ENCODE results near the gene FXYD5. TPM values are rescaled to one million over a fixed set of nuclear protein-coding genes. Genes with fewer than 3 reads are reported as not detected.

The FXYD5 gene
- total RNA-seq, 1 donor from 2014 or later, result 135 TPM

DNA sequence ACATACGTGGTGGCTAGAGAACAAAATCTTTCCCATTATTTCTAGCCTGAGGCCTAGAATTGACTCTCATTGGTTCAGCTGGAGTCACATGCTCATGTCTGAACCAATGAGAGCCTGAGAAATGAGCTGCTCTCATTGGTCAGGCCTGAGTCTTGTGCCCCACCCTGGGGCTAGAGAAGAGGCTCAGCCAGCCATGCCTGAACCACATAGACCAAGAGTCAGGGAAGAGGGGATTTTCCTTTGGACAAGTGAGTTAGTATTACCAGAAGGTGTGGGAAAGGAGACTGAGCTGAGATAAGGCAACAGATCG is 6.9 kb downstream of the FXYD5 start:
- no peak for DNase-seq (ENCODE audit: low read depth)
- TF ChIP-seq, protein P1, sequence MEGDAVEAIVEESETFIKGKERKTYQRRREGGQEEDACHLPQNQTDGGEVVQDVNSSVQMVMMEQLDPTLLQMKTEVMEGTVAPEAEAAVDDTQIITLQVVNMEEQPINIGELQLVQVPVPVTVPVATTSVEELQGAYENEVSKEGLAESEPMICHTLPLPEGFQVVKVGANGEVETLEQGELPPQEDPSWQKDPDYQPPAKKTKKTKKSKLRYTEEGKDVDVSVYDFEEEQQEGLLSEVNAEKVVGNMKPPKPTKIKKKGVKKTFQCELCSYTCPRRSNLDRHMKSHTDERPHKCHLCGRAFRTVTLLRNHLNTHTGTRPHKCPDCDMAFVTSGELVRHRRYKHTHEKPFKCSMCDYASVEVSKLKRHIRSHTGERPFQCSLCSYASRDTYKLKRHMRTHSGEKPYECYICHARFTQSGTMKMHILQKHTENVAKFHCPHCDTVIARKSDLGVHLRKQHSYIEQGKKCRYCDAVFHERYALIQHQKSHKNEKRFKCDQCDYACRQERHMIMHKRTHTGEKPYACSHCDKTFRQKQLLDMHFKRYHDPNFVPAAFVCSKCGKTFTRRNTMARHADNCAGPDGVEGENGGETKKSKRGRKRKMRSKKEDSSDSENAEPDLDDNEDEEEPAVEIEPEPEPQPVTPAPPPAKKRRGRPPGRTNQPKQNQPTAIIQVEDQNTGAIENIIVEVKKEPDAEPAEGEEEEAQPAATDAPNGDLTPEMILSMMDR (IDR thresholded peaks at IDR 0.05; ENCODE audit: insufficient read depth, low read length, poor library complexity, severe bottlenecking), result no peak
- Histone ChIP-seq H3K27me3 (ENCODE audit: control insufficient read depth, insufficient read depth, low read length) (no peaks in the 10 kb centered on the region), H3K4me3 (ENCODE audit: low read depth, low read length) (no peak overlapping the region), H3K36me3 (ENCODE audit: control insufficient read depth, insufficient read depth, low read length) (no peaks in the 10 kb centered on the region)

DNA sequence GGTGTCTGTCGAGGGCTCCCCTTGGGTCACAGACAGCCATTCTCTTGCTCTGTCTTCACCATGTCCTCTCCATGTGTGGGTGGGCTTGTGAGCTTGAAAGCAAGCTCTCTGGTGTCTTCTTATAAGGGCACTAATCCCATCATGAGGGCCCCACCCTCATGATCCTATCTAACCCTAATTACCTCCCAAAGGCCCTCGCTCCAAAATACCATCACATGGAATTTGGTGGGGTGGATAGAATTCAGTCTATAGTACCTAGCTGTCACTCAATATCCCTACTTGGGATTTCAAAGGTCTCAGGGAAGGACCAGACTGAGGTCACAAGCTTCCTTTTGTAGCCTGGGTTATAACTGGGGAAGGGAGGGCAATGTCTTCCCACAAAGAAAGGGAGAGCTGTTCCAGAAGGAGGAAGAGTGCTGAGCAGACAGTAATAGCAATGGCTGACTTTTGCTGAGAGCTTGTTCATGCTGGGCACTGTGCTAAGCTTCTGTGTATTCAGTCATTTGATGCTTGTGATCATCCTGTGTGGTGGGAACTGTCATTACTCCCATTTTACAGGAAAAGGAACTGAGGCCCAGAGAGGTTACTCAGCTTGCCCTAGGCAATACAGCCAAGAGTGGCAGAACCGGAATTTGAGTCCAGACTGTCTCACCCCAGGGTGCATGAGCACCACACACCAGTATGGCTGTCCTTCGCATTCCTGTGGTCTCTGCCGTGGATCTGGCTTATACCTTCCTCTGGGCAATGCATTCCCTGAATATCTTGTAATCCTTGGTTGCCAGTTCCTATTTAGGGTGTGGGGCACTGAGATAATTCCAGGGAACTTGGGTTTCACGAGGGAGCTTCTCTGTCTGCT is 8.2 kb downstream of the FXYD5 start:
- TF ChIP-seq, protein P1 (IDR thresholded peaks at IDR 0.05; ENCODE audit: insufficient read depth, low read length, poor library complexity, severe bottlenecking), result no peak
- H3K27me3 ChIP-seq (ENCODE audit: control insufficient read depth, insufficient read depth, low read length), result no peaks in the 10 kb centered on the region
- no peaks in the 10 kb centered on the region for H3K36me3 ChIP-seq (ENCODE audit: control insufficient read depth, insufficient read depth, low read length)
- DNase-seq (ENCODE audit: low read depth), result no peak
- H3K4me3 ChIP-seq (ENCODE audit: low read depth, low read length), result no peak overlapping the region

DNA sequence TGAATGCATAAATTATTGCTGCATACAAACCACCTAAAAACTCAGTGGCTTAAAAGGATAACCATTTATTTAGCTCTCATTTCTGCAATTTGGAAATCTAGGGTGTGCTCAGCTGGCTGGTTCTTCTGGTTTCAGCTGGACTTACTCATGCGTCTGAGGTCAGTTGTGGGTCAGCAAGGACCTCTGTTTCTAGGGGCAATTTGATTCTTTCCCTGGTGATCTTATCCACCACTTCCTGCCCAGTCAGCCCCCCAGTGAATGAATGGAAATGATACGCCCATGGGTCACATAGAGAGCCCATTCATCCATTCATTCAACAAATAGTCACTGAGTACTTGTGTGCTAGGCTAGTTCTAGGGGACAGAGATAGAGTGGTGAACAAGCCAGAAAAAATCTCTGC is 9.9 kb downstream of the FXYD5 start:
- TF ChIP-seq, protein P1 (IDR thresholded peaks at IDR 0.05; ENCODE audit: insufficient read depth, low read length, poor library complexity, severe bottlenecking), result no peak
- Histone ChIP-seq H3K27me3 (ENCODE audit: control insufficient read depth, insufficient read depth, low read length) (no peaks in the 10 kb centered on the region), H3K36me3 (ENCODE audit: control insufficient read depth, insufficient read depth, low read length) (no peaks in the 10 kb centered on the region), H3K4me3 (ENCODE audit: low read depth, low read length) (no peak overlapping the region)
- no peak for DNase-seq (ENCODE audit: low read depth)

DNA sequence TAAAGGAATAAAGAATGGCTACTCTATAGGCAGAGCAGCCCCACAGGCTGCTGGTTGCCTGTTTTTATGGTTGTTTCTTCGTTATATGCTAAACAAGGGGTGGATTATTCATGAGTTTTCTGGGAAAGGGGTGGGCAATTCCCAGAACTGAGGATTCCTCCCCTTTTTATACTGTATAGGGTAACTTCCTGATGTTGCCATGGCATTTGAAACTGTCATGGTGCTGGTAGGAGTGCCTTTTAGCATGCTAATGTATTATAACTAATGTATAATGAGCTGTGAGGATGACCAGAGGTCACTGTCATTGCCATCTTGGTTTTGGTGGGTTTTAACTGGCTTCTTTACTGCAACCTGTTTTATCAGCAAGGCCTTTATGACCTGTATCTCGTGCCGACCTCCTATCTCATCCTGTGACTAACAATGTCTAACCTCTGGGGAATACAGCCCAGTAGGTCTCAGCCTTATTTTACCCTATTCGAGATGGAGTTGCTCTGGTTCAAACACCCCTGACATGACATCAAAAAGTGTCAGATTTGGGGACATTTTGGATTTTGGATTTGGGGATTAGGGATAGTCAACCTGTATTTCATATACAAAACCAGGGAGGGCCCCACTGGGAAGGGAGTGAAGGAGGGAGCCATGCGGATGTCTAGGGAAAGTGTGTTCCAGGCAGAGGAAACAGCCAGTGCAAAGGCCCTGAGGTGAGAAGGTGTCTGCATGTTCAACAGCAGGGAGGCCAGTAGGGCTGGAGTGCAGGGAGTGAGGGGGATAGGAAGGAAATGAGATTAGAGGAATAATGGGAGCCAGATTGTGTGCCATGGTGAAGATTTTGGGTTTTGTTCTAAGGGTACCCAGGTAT is 10.9 kb downstream of the FXYD5 start:
- TF ChIP-seq, protein P1 (IDR thresholded peaks at IDR 0.05; ENCODE audit: insufficient read depth, low read length, poor library complexity, severe bottlenecking), result no peak
- no peak overlapping the region for H3K4me3 ChIP-seq (ENCODE audit: low read depth, low read length)
- H3K27me3 ChIP-seq (ENCODE audit: control insufficient read depth, insufficient read depth, low read length), result no peaks in the 10 kb centered on the region
- DNase-seq (ENCODE audit: low read depth), result no peak
- H3K36me3 ChIP-seq (ENCODE audit: control insufficient read depth, insufficient read depth, low read length), result no peaks in the 10 kb centered on the region

DNA sequence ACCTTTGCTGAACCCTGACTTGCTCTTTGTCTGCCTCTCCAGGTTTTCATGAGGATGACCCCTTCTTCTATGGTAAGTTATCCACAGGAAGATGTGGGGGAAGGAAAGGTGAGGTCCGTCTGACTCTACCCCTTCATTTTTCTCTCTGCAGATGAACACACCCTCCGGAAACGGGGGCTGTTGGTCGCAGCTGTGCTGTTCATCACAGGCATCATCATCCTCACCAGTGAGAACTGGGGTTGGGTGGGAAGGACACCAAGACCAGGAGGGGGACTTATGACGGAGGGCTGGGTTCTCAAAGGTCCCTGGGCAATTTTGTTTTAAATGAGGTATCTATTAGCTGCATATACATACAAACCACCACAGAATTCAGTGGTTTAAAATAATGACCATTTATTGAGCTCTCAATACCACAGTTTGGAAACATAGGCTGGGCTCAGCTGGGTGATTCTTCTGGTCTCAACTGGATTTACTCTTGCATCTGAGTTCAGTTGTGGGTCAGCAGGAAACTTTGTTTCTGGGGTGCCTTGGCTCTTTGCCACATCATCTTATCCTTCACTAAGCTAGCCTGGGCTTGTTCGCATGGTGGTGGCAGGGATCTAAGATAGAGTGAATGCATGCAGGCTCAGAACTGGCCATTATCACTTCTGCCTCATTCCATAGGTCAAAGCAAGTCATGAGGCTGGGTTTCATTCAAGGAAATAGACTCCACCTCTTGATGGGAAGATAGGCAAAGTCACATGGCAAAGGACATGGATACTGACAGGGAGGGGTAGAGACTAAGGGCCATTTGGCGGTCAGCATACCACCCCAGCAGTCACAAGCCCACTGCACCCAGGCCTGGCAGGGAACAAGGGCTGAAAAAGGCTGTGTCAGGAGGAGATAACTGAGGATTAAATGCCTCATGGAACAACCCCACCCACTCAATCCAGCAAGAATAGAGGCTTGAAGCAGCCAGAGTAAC is 11.8 kb downstream of the FXYD5 start:
- Histone ChIP-seq H3K27me3 (ENCODE audit: control insufficient read depth, insufficient read depth, low read length) (no peaks in the 10 kb centered on the region), H3K4me3 (ENCODE audit: low read depth, low read length) (no peak overlapping the region), H3K36me3 (ENCODE audit: control insufficient read depth, insufficient read depth, low read length) (no peaks in the 10 kb centered on the region)
- TF ChIP-seq, protein P1 (IDR thresholded peaks at IDR 0.05; ENCODE audit: insufficient read depth, low read length, poor library complexity, severe bottlenecking), result no peak
- no peak for DNase-seq (ENCODE audit: low read depth)
